GM23338 (cell line): ENCODE measurements around the gene AOPEP.

Experiments used
- CTCF ChIP-seq, 2 experiments: fragments of 200-600 bp in 1 of 2; sonication (generic) in 1 of 2; conservative IDR thresholded peaks; 2 replicates each; pipeline versions ENCODE4 v1.5.1 to v1.6.1; 2016 to 2017; ENCODE audit warnings: antibody characterized with exemption in 2 of 2, low read depth in 2 of 2, mild to moderate bottlenecking in 2 of 2, moderate library complexity in 1 of 2
- EZH2phosphoT487 ChIP-seq: fragments of 200-600 bp; sonication (generic); IDR thresholded peaks from one replicate; pipeline ENCODE4 v1.8.1; 2018; ENCODE audit warnings: antibody characterized with exemption; ENCODE audit not compliant: unreplicated experiment

- TF ChIP-seq CTCF (conservative IDR thresholded peaks at IDR 0.05; ENCODE audit: low read depth in 2 of 2) (no peak), EZH2phosphoT487 (no peak)
Measured at GRCh38 chr9:95007226-95007869, 280.8 kb downstream of the AOPEP start.
